ENCODE results near the gene GPRASP2.
"Not testable (repeated sequence)": the region's sequence is repeated elsewhere in the genome, so short reads cannot be mapped to it uniquely, and the experiment has no call there.

The GPRASP2 gene

DNA sequence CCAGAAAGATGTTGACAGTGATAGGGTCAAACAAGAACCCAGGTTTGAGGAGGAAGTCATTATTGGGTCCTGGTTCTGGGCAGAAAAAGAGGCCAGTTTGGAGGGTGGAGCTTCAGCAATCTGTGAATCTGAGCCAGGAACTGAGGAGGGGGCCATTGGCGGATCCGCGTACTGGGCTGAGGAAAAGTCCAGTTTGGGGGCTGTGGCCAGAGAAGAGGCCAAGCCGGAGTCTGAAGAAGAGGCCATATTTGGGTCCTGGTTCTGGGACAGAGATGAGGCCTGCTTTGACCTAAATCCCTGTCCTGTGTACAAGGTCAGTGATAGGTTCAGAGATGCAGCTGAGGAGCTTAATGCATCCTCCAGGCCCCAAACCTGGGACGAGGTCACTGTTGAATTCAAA lies 3.7 kb downstream of the GPRASP2 start:
- Histone ChIP-seq H3K9me3 (ENCODE audit: insufficient read depth, low read depth, low read length) (no peaks in the 10 kb centered on the region), H3K4me1 (ENCODE audit: insufficient read depth, low read length, poor library complexity, severe bottlenecking) (no peaks in the 10 kb centered on the region), H3K9me2 (replicated peaks; ENCODE audit: low read depth, low read length) (no peaks in the 10 kb centered on the region), H3F3A (ENCODE audit: low read depth) (no peaks in the 10 kb centered on the region), H3K9ac (ENCODE audit: low read depth, low read length, poor library complexity, severe bottlenecking) (no peak overlapping the region), H3K36me3 (ENCODE audit: insufficient read depth, low read length) (no peaks in the 10 kb centered on the region), H3K79me2 (ENCODE audit: insufficient read depth, low read length) (no peaks in the 10 kb centered on the region), H3K4me3 (ENCODE audit: low read length, poor library complexity, severe bottlenecking) (no peak overlapping the region), H4K20me1 (ENCODE audit: insufficient read depth, low read length, poor library complexity, severe bottlenecking) (no peaks in the 10 kb centered on the region), H3K27me3 (ENCODE audit: insufficient read depth, low read length, poor library complexity, severe bottlenecking) (no peaks in the 10 kb centered on the region), H2AFZ (ENCODE audit: low read length) (no peak overlapping the region), H3K4me2 (ENCODE audit: low read depth, low read length, poor library complexity, severe bottlenecking) (no peak overlapping the region)
- no peak for TF ChIP-seq EZH2phosphoT487 (IDR thresholded peaks at IDR 0.05; ENCODE audit: borderline replicate concordance)
- TF ChIP-seq, protein P1, sequence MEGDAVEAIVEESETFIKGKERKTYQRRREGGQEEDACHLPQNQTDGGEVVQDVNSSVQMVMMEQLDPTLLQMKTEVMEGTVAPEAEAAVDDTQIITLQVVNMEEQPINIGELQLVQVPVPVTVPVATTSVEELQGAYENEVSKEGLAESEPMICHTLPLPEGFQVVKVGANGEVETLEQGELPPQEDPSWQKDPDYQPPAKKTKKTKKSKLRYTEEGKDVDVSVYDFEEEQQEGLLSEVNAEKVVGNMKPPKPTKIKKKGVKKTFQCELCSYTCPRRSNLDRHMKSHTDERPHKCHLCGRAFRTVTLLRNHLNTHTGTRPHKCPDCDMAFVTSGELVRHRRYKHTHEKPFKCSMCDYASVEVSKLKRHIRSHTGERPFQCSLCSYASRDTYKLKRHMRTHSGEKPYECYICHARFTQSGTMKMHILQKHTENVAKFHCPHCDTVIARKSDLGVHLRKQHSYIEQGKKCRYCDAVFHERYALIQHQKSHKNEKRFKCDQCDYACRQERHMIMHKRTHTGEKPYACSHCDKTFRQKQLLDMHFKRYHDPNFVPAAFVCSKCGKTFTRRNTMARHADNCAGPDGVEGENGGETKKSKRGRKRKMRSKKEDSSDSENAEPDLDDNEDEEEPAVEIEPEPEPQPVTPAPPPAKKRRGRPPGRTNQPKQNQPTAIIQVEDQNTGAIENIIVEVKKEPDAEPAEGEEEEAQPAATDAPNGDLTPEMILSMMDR (conservative IDR thresholded peaks at IDR 0.05; ENCODE audit: low read length): no peak

DNA sequence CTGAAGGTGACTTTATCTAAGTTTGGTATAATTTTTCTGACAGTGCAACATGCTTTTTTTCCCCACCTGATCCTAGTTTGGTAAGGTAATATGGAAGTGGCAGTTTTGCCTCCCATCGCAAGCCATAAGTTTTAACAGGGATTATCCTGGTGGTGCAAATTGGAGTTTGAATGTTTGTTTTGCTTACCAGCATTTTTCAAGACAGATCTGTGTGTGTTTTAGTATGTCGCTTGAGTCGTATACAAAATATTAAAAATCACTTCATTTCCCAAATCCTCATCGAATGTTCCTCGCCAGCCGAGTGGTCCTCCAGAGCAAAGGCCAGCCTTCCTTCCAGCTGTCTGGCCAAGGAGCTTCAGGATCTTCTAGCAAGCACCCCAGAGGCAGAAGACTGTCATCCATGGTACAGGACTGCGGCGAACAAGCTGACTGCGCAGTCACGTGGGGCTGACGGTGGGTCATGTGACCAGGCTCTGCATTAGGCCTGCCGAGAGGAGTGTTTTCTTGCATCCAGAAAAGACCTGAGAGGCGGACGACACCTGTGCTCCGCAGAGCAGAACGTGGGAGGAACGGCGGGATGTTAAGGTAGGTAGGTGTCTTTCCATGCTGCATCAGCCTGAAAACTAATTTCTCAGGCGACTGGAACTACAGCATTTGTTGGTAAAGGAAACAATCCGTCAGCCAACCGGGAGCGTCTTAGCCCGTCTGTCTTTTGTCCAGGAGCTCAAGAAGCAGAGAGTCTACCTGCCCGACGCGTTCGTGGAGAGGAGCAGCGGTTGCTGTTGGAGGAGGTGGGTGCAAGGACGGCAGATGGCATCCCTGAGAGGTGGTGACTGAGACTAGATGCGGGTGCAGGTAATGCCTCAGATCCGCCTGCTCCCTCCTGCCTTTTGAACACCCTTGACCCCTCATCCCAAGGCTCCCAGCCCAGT lies 8.3 kb downstream of the GPRASP2 start, which contains the start of gene GPRASP3:
Gene GPRASP3, plus strand, starts transcription at position 507 of the 932 bp plus-strand sequence. CDS start 28,253 bp downstream, outside the sequence.
- Histone ChIP-seq H3K4me2 (ENCODE audit: low read depth, low read length, poor library complexity, severe bottlenecking) (no peak within 1 kb of the TSS), H3K4me3 (ENCODE audit: low read length, poor library complexity, severe bottlenecking) (no peak within 1 kb of the TSS), H3K9ac (ENCODE audit: low read depth, low read length, poor library complexity, severe bottlenecking) (no peak within 1 kb of the TSS), H3K36me3 (ENCODE audit: insufficient read depth, low read length) (no peaks in the 10 kb centered on the region), H3K9me2 (replicated peaks; ENCODE audit: low read depth, low read length) (no peaks in the 10 kb centered on the region), H3K27me3 (ENCODE audit: insufficient read depth, low read length, poor library complexity, severe bottlenecking) (no peaks in the 10 kb centered on the region), H3K4me1 (ENCODE audit: insufficient read depth, low read length, poor library complexity, severe bottlenecking) (no peaks in the 10 kb centered on the region), H3K79me2 (ENCODE audit: insufficient read depth, low read length) (no peaks in the 10 kb centered on the region), H4K20me1 (ENCODE audit: insufficient read depth, low read length, poor library complexity, severe bottlenecking) (no peaks in the 10 kb centered on the region), H3K9me3 (ENCODE audit: insufficient read depth, low read depth, low read length) (no peaks in the 10 kb centered on the region), H2AFZ (ENCODE audit: low read length) (no peak within 1 kb of the TSS), H3F3A (ENCODE audit: low read depth) (no peaks in the 10 kb centered on the region)
- TF ChIP-seq EZH2phosphoT487 (IDR thresholded peaks at IDR 0.05; ENCODE audit: borderline replicate concordance): no peak
- TF ChIP-seq, protein P1 (conservative IDR thresholded peaks at IDR 0.05; ENCODE audit: low read length): no peak

- not testable (repeated sequence) for H3K4me1 ChIP-seq (ENCODE audit: insufficient read depth, low read length, poor library complexity, severe bottlenecking); H3K36me3 ChIP-seq (ENCODE audit: insufficient read depth, low read length); H3K27me3 ChIP-seq (ENCODE audit: insufficient read depth, low read length, poor library complexity, severe bottlenecking); H3K9me3 ChIP-seq (ENCODE audit: insufficient read depth, low read depth, low read length); H2AFZ ChIP-seq (ENCODE audit: low read length); H3K79me2 ChIP-seq (ENCODE audit: insufficient read depth, low read length); H3K4me2 ChIP-seq (ENCODE audit: low read depth, low read length, poor library complexity, severe bottlenecking); H3F3A ChIP-seq (ENCODE audit: low read depth); H3K9me2 ChIP-seq (replicated peaks; ENCODE audit: low read depth, low read length); H4K20me1 ChIP-seq (ENCODE audit: insufficient read depth, low read length, poor library complexity, severe bottlenecking); H3K9ac ChIP-seq (ENCODE audit: low read depth, low read length, poor library complexity, severe bottlenecking); H3K4me3 ChIP-seq (ENCODE audit: low read length, poor library complexity, severe bottlenecking)
Measured at GRCh38 chrX:102721169-102721506, 8.9 kb downstream of the GPRASP2 start.

DNA sequence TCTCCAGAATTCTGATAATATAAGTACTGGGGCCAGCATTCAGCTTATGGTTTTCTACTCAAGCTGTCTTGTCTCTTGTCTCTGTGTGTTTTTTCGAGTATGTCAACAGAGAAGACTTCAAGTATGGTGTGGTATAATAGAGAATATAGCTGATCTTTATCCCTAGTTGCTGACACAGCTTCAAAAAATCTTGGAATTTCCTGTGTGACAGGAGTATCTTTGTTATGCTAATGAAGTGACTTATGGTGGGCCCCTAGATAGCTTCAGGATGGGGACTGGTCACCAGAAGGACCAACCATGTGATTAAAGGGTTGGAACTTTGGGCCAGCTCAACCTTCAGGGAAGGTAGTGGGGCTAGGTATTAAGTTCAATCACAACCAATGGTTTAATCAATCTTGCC lies 11.2 kb downstream of the GPRASP2 start:
- TF ChIP-seq, protein P1 (conservative IDR thresholded peaks at IDR 0.05; ENCODE audit: low read length): no peak
- no peak for TF ChIP-seq EZH2phosphoT487 (IDR thresholded peaks at IDR 0.05; ENCODE audit: borderline replicate concordance)

More for the DNA sequence above, 11.2 kb downstream of the GPRASP2 start:
- H3K79me2 ChIP-seq (ENCODE audit: insufficient read depth, low read length): no peaks in the 10 kb centered on the region
- H3K27me3 ChIP-seq (ENCODE audit: insufficient read depth, low read length, poor library complexity, severe bottlenecking): no peaks in the 10 kb centered on the region
- H4K20me1 ChIP-seq (ENCODE audit: insufficient read depth, low read length, poor library complexity, severe bottlenecking): no peaks in the 10 kb centered on the region
- no peaks in the 10 kb centered on the region for H3K36me3 ChIP-seq (ENCODE audit: insufficient read depth, low read length)
- no peak overlapping the region for H3K9ac ChIP-seq (ENCODE audit: low read depth, low read length, poor library complexity, severe bottlenecking)
- no peaks in the 10 kb centered on the region for H3K9me2 ChIP-seq (replicated peaks; ENCODE audit: low read depth, low read length)
- no peak overlapping the region for H3K4me2 ChIP-seq (ENCODE audit: low read depth, low read length, poor library complexity, severe bottlenecking)
- no peak overlapping the region for H3K4me3 ChIP-seq (ENCODE audit: low read length, poor library complexity, severe bottlenecking)
- no peaks in the 10 kb centered on the region for H3K9me3 ChIP-seq (ENCODE audit: insufficient read depth, low read depth, low read length)
- no peaks in the 10 kb centered on the region for H3F3A ChIP-seq (ENCODE audit: low read depth)
- H2AFZ ChIP-seq (ENCODE audit: low read length): no peak overlapping the region
- no peaks in the 10 kb centered on the region for H3K4me1 ChIP-seq (ENCODE audit: insufficient read depth, low read length, poor library complexity, severe bottlenecking)
